ENCODE data around the gene NHERF2.
A peak's percentile ranks its signal among the peaks of the same experiment; 100 is the strongest.

Gene NHERF2

GRCh38 chr16:1991135-1991551 is 35.6 kb upstream of the NHERF2 start:
- peak; percentile 64 to 66 for DNase-seq

- no peak for DNase-seq
Observed at GRCh38 chr16:1991588-1991947, 35.1 kb upstream of the NHERF2 start.

- DNase-seq: peak; percentile 98 to 99
Observed at GRCh38 chr16:1991948-1992703, 34.6 kb upstream of the NHERF2 start.

GRCh38 chr16:1992704-1993317 is 33.9 kb upstream of the NHERF2 start:
- DNase-seq: no peak

- DNase-seq: peak; percentile 50 to 58
Observed at GRCh38 chr16:1993731-1994131, 33.0 kb upstream of the NHERF2 start.

GRCh38 chr16:1997494-1998359 is 29.0 kb upstream of the NHERF2 start:
- no peak for DNase-seq

- DNase-seq: no peak
Observed at GRCh38 chr16:1998360-1998835, 28.3 kb upstream of the NHERF2 start.

GRCh38 chr16:1998852-1999801 is 27.6 kb upstream of the NHERF2 start:
- DNase-seq: no peak

GRCh38 chr16:1999866-2000514 is 26.7 kb upstream of the NHERF2 start:
- DNase-seq: no peak

GRCh38 chr16:2001035-2001434 is 25.7 kb upstream of the NHERF2 start:
- no peak for DNase-seq

- DNase-seq: no peak
Observed at GRCh38 chr16:2001456-2002355, 25.0 kb upstream of the NHERF2 start.

GRCh38 chr16:2002406-2003230 is 24.1 kb upstream of the NHERF2 start:
- DNase-seq: no peak

GRCh38 chr16:2003231-2003826 is 23.4 kb upstream of the NHERF2 start:
- no peak for DNase-seq

- peak; percentile 95 to 96 for DNase-seq
Observed at GRCh38 chr16:2003827-2004641, 22.7 kb upstream of the NHERF2 start.

- no peak for DNase-seq
Observed at GRCh38 chr16:2004795-2005517, 21.7 kb upstream of the NHERF2 start.

GRCh38 chr16:2005646-2006045 is 21.1 kb upstream of the NHERF2 start:
- no peak for DNase-seq

- DNase-seq: no peak
Observed at GRCh38 chr16:2006317-2006716, 20.4 kb upstream of the NHERF2 start.
